HG03565 (cell line): Measurements from ENCODE around the gene NCAN.
A peak's percentile ranks its signal among the peaks of the same experiment; 100 is the strongest.
"Not testable (repeated sequence)": the region's sequence is repeated elsewhere in the genome, so short reads cannot be mapped to it uniquely, and the experiment has no call there.

Experiments
- ATAC-seq: cut with Tn5 transposase; IDR thresholded peaks from one replicate; pipeline ENCODE4 v1.9.1; 2021; ENCODE audit warnings: mild to moderate bottlenecking, moderate library complexity; ENCODE audit not compliant: unreplicated experiment

The NCAN gene

DNA sequence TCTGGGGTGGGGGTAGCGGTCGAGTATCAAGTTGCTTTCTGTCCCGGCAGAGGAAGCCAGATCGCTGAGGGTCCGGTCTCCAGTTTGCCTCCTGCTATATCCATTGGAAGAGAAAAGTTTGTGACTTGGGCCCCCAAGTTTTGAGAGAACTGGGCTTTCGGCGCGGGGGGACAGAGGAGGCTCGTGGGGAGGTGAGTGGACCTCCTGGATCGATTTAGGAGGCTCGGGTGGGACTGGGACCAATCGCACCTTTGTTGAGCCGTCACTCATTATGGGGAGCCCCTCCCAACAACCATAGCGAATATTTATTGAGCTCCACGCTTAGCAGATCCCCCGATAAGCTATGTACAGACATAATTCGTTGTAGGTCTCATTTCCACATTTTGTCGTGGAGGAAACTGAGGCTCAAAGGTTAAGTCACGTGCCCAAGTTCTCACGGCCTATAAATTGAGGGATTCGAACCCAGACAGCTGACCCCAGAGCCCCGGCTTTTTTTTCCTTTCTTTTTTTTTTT lies 18.8 kb upstream of the NCAN start:
- no peak for ATAC-seq

DNA sequence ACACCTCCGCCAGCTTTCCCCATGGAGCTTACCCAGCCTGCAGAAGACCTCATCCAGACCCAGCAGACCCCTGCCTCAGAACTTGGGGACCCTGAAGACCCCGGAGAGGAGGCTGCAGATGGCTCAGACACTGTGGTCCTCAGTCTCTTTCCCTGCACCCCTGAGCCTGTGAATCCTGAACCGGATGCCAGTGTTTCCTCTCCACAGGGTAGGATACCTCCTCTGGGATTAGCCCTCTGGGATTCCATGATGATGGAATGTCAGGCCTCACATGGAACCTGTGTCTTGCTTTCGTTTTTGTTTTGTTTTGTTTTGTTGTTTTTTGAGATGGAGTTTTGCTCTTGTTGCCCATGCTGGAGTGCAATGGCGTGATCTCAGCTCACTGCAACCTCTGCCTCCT lies 17.8 kb upstream of the NCAN start:
- ATAC-seq = no peak

DNA sequence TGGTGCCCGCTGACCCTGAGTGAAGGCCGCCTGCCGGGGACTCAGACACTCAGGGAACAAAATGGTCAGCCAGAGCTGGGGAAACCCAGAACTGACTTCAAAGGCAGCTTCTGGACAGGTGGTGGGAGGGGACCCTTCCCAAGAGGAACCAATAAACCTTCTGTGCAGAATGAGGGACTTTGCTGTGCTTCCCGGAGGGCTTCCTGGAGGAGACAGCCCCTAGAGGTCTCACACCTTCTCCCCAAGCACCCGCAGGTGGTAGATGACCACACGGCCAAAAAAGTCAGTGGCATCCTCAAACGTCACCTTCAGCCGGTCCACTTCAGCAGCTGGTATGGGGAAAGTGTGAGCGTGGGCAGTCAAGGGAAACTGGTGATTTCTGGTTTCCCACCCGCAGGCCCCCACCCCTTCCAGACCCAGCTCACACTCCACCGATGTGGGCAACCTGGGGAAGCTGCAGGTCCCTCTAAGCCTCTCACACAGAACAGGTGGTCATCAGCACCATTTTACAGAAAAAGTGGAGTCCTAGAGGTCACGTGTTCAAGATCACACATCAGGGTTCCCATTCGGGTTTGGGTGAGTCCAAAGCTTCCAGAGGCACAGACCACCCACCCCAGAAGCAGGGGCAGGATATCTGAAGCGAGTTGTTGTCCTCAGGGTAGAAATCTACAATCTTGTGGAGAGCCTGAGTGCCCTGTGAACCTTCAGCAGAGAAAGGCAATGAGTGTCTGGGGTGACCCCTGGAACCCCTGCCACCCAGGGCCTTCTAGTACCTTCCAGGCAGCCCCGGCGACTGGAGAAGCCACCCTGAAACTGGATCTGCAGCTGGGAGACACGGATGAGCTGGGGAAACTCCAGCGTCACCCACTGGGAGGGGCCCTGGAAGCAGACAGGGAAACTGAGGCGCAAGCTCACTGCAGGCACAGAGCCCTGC lies 9.8 kb upstream of the NCAN start:
- ATAC-seq = no peak

DNA sequence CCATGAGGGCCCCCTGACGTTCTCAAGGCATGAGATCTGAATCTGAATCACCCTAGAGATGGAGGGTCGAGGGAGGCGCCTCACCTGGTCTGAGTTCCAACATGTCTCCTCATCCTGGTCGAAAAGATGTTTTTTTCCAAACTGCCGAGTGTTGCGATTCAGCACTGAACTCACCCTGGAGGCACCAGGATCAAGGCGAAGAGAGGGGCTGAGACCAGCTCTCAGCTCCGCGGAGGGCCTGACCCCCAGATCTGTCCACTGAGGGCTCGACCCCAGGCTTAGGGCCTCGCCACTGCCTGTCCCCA lies 9.1 kb upstream of the NCAN start:
- ATAC-seq = no peak

DNA sequence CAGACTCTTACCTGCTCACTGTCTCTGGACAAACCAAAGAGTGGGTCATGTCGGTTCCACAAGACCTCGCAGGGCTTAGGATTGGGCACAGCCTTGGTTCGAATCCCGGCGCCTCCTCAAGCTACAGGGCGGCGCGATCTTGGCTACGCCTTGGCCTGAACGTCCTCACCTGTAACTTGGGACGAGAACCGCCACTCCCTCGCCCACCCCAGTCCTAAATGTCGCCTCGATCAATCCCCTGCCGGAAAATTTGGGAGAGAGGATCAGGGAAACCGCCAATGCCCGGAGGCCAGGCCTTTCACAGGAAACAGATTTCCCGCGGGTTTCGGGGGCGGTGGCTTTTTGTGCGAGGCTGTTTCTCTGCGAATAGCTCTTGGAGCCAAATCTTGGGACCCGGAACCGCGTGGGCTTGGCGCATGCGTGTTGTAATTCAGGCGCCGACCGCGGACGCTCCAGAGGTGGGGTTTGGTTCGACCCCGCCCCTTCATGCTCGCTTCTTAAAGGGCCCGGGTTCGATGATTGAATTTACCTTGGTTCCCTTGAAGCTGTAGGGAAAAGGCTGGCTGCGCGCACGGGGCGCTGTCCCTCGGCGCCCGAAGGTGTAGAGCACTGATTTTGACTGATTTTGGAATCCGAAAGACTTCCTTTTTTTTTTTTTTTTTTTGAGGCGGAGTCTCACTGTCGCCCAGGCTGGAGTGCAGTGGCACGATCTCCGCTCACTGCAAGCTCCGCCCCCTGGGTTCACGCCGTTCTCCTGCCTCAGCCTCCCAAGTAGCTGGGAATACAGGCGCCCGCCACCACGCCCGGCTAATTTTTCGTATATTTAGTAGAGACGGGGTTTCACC lies 8.5 kb upstream of the NCAN start, which contains the start of gene NR2C2AP:
NR2C2AP (minus strand) TSS at position 403 of the 845 bp plus-strand sequence; CDS start at position 49, 354 bp downstream.
- peak; percentile 56 for ATAC-seq

DNA sequence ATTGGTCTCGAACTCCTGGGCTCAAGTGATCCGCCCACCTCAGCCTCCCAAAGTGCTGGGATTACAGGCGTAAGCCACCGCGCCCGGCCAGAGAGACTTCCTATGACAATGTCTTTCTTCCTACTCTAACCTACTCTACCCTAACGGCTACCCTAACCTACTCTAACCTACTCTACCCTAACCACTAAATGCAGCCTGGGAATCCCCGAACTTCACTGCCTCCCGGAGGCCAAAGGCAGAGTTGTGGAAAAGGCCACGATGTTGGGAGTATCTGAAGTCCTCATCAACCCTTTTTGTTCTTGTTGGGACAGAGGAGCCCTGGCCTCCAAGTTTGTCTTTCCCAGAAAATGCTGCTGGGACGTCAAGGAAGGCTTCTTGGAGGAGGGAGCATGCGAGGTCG lies 7.6 kb upstream of the NCAN start:
- ATAC-seq = no peak

DNA sequence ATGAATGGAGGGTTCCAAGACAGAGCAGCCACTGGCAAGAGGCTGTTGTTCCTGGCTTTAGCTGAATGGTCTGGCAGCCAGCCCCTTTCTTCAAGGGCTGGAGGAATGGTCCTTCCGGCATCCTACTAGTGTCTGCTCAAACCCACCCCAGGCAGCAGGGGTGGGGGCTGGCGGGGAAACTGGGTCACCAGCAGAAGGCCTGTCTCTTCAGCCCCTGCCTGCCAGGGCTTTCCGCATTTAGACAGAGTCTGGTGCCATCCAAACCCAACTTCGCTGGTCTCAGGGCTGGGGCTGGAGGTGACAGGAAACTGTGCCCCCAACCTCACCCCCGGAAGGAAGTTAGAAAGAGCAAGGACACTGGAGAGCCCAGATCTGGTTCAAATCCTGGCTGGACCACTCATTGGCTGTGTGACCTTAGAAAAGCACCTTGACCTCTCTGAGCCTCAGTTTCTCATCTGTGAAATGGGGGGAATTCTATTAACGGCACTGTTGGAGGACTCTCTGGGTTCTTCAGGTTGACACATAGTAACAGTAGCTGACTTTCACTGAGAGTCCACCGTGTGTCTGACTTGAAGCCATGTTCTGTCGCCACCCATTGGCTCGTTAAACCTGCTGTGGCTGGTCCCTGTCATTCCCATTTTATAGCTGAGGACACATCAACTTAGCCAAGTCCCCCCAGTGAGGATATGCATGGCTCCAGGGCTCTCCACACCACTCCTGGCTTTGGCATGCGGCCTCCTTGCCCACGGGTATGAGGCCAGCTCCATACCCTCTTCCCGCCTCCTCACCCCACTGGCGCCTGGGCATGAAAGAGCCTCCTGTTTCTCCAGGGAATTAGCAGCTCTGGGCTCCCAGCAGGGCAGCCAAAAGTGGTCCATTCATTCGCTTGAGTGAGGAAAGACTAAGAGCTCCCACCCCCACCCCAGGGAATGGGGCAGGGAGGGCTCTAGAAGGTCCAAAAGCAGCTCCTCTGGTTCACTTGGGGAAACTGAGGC lies 6.0 kb upstream of the NCAN start:
- ATAC-seq = no peak

DNA sequence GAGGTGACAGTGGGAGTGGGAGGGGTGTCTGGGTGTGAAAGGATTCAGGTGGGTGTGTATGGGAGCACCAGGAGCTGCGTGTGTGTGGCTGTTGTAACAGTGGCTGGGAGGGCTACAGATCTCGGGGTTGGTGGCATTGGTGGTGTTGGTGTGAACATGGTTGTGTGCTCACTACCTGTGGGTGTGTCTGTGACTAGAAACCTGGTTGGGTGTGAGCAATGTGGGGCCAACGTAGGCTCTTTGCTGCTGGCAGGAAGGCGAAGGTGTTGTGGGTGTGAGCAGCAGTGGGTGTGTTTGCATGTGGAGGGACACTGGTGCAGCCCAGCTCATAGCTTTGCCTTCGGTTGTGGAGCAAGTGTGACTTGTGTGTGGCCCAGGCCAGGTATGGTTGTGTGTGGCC lies 4.8 kb upstream of the NCAN start:
- ATAC-seq = no peak

DNA sequence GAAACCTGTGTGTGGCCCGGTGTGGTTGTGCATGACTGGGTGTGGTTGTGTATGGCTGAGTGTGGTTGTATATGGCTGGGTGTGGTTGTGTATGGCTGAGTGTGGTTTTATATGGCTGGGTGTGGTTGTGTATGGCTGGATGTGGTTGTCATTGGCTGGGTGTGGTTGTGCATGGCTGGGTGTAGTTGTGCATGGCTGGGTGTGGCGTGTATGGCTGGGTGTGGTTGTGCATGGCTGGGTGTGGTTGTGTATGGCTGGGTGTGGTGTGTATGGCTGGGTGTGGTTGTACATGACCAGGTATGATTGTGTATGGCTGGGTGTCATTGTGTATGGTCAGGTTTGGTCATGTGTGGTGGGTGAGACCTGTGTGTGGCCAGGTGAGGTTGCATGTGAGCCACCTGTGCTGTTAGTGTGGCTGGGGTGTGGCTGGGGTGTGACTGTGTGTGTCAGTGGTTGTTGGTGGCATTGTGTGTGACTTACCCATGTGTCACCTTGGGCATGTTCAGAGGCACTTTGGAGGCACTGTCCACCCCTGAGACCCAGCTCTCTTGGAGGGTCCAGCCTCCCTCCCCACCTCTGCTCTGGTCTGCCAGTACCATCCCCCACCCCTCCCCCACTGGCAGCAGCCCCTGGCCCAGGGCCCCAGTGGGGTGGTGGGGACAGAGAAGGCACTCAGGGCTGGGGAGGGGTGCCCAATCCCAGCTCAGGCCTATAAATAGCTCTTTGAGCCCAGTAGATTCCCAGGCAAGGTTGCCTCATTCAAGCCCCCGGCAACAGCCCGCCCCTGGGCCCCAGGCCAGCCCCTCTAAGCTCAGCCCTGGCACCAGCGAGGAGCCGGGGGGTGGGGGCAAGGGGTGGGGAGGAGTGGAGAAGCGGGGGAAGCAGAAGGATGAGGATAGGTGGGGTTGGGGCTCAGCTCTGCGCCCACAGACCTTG lies 3.9 kb upstream of the NCAN start:
- ATAC-seq = no peak

DNA sequence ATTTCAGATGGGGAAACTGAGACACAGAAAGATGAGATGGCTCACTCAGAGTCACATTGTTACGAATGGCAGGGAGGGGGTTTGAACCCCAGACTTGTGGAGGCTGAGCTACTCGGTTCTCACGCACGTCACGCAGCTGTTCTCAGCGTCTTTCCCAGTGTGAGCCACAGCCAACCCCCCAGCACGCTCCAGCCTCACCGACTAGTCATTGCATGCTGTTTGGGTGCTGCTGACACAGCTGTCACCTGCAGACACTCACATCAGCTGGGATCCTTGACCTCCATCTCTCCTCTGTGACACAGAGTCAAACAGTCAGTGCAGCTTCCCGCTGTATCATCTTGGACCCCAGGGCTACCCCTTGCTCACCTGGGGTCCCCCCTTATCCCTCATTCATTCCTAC lies 2.4 kb upstream of the NCAN start:
- no peak for ATAC-seq

DNA sequence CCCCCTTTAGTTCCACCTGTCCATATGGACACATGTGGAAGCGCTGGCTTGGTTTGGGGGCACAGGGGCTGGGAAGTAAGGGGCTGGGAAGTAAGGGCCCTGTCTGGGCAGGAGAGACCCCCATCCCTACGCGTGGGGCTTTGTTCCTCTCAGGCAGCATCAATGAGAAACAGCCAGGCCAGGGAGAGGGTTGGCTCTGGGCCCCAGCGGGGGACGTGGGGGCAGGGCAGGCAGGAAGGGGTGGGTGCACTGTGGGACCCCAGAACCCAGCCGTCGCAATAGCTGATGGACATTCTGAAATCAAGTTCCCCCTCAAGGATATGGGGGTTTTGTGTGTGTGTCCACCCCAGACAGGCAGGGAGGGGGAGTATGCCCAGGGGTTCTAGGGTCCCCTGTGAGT lies 1.2 kb downstream of the NCAN start:
- ATAC-seq = no peak

DNA sequence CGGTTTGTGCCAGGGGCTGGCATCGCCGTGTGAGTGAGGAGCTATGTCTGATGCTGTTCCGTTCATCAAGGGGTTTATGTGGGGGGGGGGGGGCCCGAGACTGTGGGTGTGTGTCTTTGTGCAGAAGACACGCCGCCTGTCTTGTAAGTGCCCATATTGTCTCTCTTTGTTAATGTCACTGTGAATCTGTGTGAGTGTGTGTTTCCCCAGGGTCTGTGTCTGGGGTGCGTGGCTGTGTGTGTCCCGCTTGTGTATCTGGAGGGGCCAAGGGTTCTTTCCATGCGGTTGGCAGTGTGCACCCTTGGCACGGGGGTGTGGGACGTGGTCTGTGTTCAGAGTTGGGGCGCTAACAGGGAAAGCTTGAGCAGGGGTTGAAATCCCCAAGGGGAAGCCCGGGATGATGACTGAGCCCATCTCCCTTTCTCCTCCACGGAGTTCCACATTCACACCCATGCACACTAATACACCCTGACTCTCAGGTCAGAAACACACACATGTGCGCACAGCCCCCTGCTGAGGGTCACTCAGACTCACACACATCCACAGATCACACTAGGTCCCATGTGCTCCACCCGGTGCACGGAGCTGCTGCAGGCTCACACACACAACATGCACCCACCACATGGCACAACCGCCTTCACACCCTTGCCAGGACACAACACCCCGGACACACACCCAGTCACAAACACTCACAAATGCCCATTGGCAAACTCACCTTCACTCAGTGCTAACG lies 1.8 kb downstream of the NCAN start:
- no peak for ATAC-seq

DNA sequence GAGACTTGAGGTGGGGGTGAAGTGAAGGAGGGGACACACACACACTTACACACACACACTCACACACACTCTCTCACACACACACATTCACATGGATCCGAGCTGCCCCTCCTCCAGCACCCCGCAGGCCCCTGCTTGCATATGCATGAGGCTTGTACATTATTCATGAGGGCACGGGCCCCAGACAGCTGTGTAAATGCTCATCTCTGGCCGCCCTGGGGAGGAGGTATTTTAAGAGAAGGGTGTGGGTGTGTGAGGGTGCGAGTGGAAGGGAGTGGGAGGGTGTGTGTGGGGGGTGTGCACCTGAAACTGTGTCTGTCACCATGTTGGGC lies 2.4 kb downstream of the NCAN start:
- ATAC-seq = no peak

DNA sequence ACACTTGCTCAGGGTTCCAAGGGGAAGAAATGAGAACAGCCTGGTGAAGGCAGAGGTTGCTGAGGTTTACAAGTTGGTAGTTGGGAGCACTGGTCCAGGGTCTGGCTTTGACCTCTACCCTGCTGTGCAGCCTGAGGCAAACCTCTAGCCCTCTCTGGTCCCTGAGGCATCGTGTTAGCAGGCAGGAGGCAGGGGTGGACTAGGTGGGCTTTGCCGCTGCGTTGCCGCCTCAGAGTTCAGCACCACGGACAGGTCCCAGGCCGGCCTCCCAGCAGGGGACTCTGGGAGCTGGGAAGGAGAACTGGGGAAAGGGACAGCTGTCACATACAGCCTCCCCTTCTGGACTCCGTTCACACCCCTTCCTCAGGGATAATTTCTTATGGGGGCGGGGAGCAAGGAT lies 3.1 kb downstream of the NCAN start:
- no peak for ATAC-seq

DNA sequence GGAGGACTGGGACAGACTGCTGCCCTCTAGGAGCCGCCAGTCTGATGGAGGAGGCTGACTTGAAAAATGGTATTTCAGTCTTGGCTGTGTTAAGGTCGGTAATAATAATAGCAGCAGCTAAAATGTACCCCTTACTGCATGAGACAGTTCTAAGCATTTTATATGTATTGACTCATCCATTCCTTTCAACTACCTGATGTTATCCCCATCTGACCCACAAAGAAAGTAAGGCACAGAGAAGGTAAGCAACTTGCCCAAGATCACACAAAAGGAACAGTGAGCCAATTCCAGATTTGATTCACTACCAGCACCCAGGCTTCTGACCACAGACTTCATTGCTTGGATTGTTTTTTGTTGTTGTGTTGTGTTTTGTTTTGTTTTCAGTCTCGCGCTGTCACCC lies 4.0 kb downstream of the NCAN start:
- ATAC-seq = no peak

DNA sequence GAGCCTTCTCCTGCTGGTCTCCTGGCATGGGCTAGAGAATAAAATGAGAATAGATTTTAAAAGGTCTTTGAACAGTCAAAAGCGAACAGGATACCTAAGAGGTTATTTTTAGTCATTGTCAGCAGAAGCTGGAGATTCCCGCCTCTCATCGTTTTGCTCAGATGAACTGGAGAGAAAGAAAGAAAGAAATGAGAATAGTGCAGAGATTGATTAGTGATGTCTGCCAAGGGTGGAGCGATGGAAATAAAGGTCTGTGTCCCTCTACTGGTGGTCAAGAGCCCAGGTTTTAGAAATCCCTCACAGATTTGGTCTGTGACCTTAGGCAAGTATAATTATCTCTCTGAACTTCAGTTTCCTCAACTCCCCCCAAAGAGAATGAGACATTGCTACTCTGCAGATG lies 5.3 kb downstream of the NCAN start:
- no peak for ATAC-seq

DNA sequence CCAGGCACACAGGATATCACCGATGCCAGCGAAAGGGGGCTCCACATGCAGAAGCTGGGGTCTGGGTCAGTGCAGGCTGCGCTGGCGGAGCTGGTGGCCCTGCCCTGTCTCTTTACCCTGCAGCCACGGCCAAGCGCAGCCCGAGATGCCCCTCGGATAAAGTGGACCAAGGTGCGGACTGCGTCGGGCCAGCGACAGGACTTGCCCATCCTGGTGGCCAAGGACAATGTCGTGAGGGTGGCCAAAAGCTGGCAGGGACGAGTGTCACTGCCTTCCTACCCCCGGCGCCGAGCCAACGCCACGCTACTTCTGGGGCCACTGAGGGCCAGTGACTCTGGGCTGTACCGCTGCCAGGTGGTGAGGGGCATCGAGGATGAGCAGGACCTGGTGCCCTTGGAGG lies 7.2 kb downstream of the NCAN start:
- ATAC-seq = no peak

DNA sequence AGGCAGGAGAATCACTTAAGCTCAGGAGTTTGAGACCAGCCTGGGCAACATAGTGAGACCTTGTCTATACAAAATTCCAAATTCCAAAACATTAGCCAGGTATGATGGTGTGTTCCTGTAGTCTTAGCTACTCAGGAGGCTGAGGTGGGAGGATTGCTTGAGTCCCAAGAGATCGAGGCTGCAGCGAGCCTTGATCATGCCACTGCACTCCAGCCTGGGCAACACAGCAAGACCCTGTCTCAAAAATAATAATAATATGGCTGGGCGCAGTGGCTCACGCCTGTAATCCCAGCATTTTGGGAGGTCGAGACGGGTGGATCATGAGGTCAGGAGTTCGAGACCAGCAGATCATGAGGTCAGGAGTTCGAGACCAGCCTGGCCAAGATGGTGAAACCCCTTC lies 9.2 kb downstream of the NCAN start:
- not testable (repeated sequence) for ATAC-seq

DNA sequence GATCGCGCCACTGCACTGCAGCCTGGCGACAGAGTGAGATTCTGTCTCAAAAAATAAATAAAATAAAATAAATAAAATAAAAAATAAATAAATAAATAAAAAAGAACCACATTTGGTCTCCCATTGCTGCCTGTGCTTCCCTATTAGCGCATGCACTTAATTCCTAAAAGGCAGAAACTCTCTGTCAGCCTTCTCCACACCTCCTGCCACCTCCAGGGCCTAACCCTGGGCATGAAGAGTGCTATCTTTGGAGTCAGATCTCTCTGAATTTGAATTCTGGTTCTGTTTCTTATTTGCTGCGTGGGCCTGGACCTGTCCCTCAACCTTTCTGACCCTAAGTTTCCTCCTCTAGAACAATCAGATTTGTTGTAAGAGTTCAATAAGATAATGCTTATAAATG lies 11.3 kb downstream of the NCAN start:
- ATAC-seq = no peak
